HEK293 (cell line): Measurements from ENCODE around the gene NAV2.

ENCODE experiments used
- CTCF ChIA-PET: fragments of 350-600 bp; formaldehyde crosslinking; extraction: SDS; loops from one replicate; lab custom pipeline; 2021; ENCODE audit warnings: antibody characterized with exemption; lab: Yijun Ruan, JAX
- POLR2A ChIA-PET: fragments of 300-600 bp; formaldehyde crosslinking; extraction: SDS; loops from one replicate; lab custom pipeline; 2020; ENCODE audit warnings: antibody characterized with exemption, inconsistent platforms; lab: Yijun Ruan, JAX
- H3K27ac ChIP-seq: fragments of 200-500 bp; sonication (Bioruptor generic); 2 replicates; pipeline ENCODE4 v1.5.1; 2014; ENCODE audit warnings: low read depth, low read length, control low read depth, inconsistent platforms; ENCODE audit errors: extremely low read depth
- H3K36me3 ChIP-seq, 2 experiments: fragments of 200-500 bp in 1 of 2; sonication (Bioruptor generic) in 1 of 2; 1 replicate in 1 of 2; 2 replicates in 1 of 2; pipeline ENCODE4 v1.5.1; 2014 to 2017; ENCODE audit warnings: inconsistent platforms in 2 of 2, low read length in 2 of 2; ENCODE audit not compliant: control insufficient read depth in 2 of 2, insufficient read depth in 1 of 2
- H3K4me1 ChIP-seq: fragments of 200-500 bp; sonication (Bioruptor generic); 2 replicates; pipeline ENCODE4 v1.5.1; 2014; ENCODE audit warnings: mild to moderate bottlenecking, low read length, inconsistent platforms; ENCODE audit not compliant: control insufficient read depth, insufficient read depth
- H3K4me3 ChIP-seq: 2 replicates; pipeline ENCODE4 v1.5.1; 2011; ENCODE audit warnings: low read depth, mild to moderate bottlenecking, control low read depth, low read length, moderate library complexity
- H3K9me3 ChIP-seq: fragments of 200-500 bp; sonication (Bioruptor generic); 2 replicates; pipeline ENCODE4 v1.5.1; 2014; ENCODE audit warnings: low read depth, low read length, inconsistent platforms; ENCODE audit not compliant: control insufficient read depth, insufficient read depth
- BCL6B ChIP-seq: fragments of 450-650 bp; formaldehyde crosslinking; IDR thresholded peaks from 2 replicates; pipeline ENCODE4 v1.5.1; 2017; ENCODE audit warnings: missing biosample characterization, missing genetic modification characterization
- CTCF ChIP-seq: fragments of 450-650 bp; formaldehyde crosslinking; IDR thresholded peaks from 2 replicates; pipeline ENCODE4 v1.5.1; 2016; ENCODE audit warnings: missing biosample characterization, missing genetic modification characterization
- GLIS1 ChIP-seq: fragments of 450-650 bp; formaldehyde crosslinking; IDR thresholded peaks from 2 replicates; pipeline ENCODE4 v1.5.1; 2016; ENCODE audit warnings: missing biosample characterization, missing genetic modification characterization
- HOXC10 ChIP-seq: sonication (generic); formaldehyde crosslinking; IDR thresholded peaks from 2 replicates; pipeline ENCODE4 v1.8.1; 2023; ENCODE audit warnings: mild to moderate bottlenecking, missing genetic modification reagents
- OSR2 ChIP-seq: fragments of 450-650 bp; formaldehyde crosslinking; IDR thresholded peaks from 2 replicates; pipeline ENCODE4 v1.5.1; 2016; ENCODE audit warnings: missing biosample characterization, missing genetic modification characterization
- SCRT2 ChIP-seq: fragments of 450-650 bp; formaldehyde crosslinking; IDR thresholded peaks from 2 replicates; pipeline ENCODE4 v1.5.1; 2016; ENCODE audit warnings: missing biosample characterization, missing genetic modification characterization
- SETDB1 ChIP-seq: IDR thresholded peaks from one replicate; pipeline ENCODE4 v1.6.1; 2017; ENCODE audit warnings: mild to moderate bottlenecking, low read length, moderate library complexity, mixed read lengths; ENCODE audit not compliant: insufficient read length
- SP2 ChIP-seq: fragments of 450-650 bp; formaldehyde crosslinking; IDR thresholded peaks from 2 replicates; pipeline ENCODE4 v1.5.1; 2016; ENCODE audit warnings: missing biosample characterization, missing genetic modification characterization
- TCF7L2 ChIP-seq: IDR thresholded peaks from 2 replicates; pipeline ENCODE4 v1.6.1; 2011; ENCODE audit warnings: low read depth, mild to moderate bottlenecking, inconsistent platforms, low read length, moderate library complexity, borderline replicate concordance
- ZBTB1 ChIP-seq: fragments of 450-650 bp; formaldehyde crosslinking; IDR thresholded peaks from 2 replicates; pipeline ENCODE4 v1.5.1; 2016; ENCODE audit warnings: missing biosample characterization, missing genetic modification characterization
- ZBTB17 ChIP-seq: fragments of 450-650 bp; formaldehyde crosslinking; IDR thresholded peaks from 2 replicates; pipeline ENCODE4 v1.5.1; 2016; ENCODE audit warnings: missing biosample characterization, missing genetic modification characterization
- ZBTB6 ChIP-seq: fragments of 450-650 bp; formaldehyde crosslinking; IDR thresholded peaks from 2 replicates; pipeline ENCODE4 v1.5.1; 2017; ENCODE audit warnings: missing biosample characterization, missing genetic modification characterization
- ZNF121 ChIP-seq: fragments of 450-650 bp; formaldehyde crosslinking; IDR thresholded peaks from 2 replicates; pipeline ENCODE4 v1.5.1; 2016; ENCODE audit warnings: missing biosample characterization, missing genetic modification characterization
- ZNF140 ChIP-seq: fragments of 450-650 bp; formaldehyde crosslinking; IDR thresholded peaks from 2 replicates; pipeline ENCODE4 v1.5.1; 2016; ENCODE audit warnings: missing biosample characterization, missing genetic modification characterization
- ZNF146 ChIP-seq: fragments of 450-650 bp; formaldehyde crosslinking; IDR thresholded peaks from 2 replicates; pipeline ENCODE4 v1.5.1; 2016; ENCODE audit warnings: missing biosample characterization, missing genetic modification characterization
- ZNF155 ChIP-seq: fragments of 450-650 bp; formaldehyde crosslinking; IDR thresholded peaks from 2 replicates; pipeline ENCODE4 v1.5.1; 2016; ENCODE audit warnings: missing biosample characterization, missing genetic modification characterization
- ZNF18 ChIP-seq: fragments of 450-650 bp; formaldehyde crosslinking; IDR thresholded peaks from 2 replicates; pipeline ENCODE4 v1.5.1; 2016; ENCODE audit warnings: missing biosample characterization, missing genetic modification characterization
- ZNF274 ChIP-seq, 2 experiments: fragments of 200-500 bp in 1 of 2; fragments of 450-650 bp in 1 of 2; sonication (Bioruptor generic) in 1 of 2; formaldehyde crosslinking in 1 of 2; IDR thresholded peaks; 2 replicates each; pipeline versions ENCODE4 v1.5.1 to v1.6.1; 2014 to 2016; ENCODE audit warnings: borderline replicate concordance in 1 of 2, inconsistent platforms in 1 of 2, low read length in 1 of 2, missing biosample characterization in 1 of 2, missing genetic modification characterization in 1 of 2
- ZNF311 ChIP-seq: fragments of 450-650 bp; formaldehyde crosslinking; IDR thresholded peaks from 2 replicates; pipeline ENCODE4 v1.5.1; 2017; ENCODE audit warnings: missing biosample characterization, missing genetic modification characterization, borderline replicate concordance
- ZNF398 ChIP-seq: fragments of 450-650 bp; formaldehyde crosslinking; IDR thresholded peaks from 2 replicates; pipeline ENCODE4 v1.5.1; 2017; ENCODE audit warnings: missing biosample characterization, missing genetic modification characterization
- ZNF549 ChIP-seq: fragments of 450-650 bp; IDR thresholded peaks from 2 replicates; pipeline ENCODE4 v1.5.1; 2018; ENCODE audit warnings: missing biosample characterization, missing genetic modification characterization, mild to moderate bottlenecking, inconsistent platforms, moderate library complexity
- ZNF600 ChIP-seq: fragments of 450-650 bp; formaldehyde crosslinking; IDR thresholded peaks from 2 replicates; pipeline ENCODE4 v1.5.1; 2016; ENCODE audit warnings: missing biosample characterization, missing genetic modification characterization
- ZNF660 ChIP-seq: fragments of 450-650 bp; IDR thresholded peaks from 2 replicates; pipeline ENCODE4 v1.5.1; 2018; ENCODE audit warnings: missing biosample characterization, mild to moderate bottlenecking, missing genetic modification characterization
- ZNF664 ChIP-seq: fragments of 450-650 bp; formaldehyde crosslinking; IDR thresholded peaks from 2 replicates; pipeline ENCODE4 v1.5.1; 2016; ENCODE audit warnings: missing biosample characterization, missing genetic modification characterization
- ZNF768 ChIP-seq: fragments of 450-650 bp; formaldehyde crosslinking; IDR thresholded peaks from 2 replicates; pipeline ENCODE4 v1.5.1; 2018; ENCODE audit warnings: missing biosample characterization, mild to moderate bottlenecking, missing genetic modification characterization
- ZNF785 ChIP-seq: fragments of 450-650 bp; formaldehyde crosslinking; IDR thresholded peaks from 2 replicates; pipeline ENCODE4 v1.5.1; 2016; ENCODE audit warnings: missing biosample characterization, missing genetic modification characterization

The NAV2 gene

GRCh38 chr11:19972091-19972490 is 259.5 kb downstream of the NAV2 start (continued):
- TF ChIP-seq ZNF664 (tag by site-specific recombination) (no peak), ZBTB17 (tag by site-specific recombination) (no peak), ZNF140 (tag by site-specific recombination) (no peak), ZNF155 (tag by site-specific recombination) (no peak), HOXC10 (CRISPR knock-in tag) (no peak), ZBTB6 (tag by site-specific recombination) (no peak), ZNF18 (no peak), ZNF121 (tag by site-specific recombination) (no peak)

- H3K4me1 ChIP-seq = no peaks in the 10 kb centered on the region
- POLR2A ChIA-PET = no interaction called here
- H3K27ac ChIP-seq = no peak overlapping the region
- H3K9me3 ChIP-seq = no peaks in the 10 kb centered on the region
- TF ChIP-seq ZNF600 (tag by site-specific recombination) (no peak), ZNF140 (tag by site-specific recombination) (no peak), ZNF549 (no peak), ZNF768 (tag by site-specific recombination) (no peak), ZBTB1 (no peak), ZNF660 (no peak)
- H3K4me3 ChIP-seq = no peak overlapping the region
- CTCF ChIA-PET = no interaction called here
- no peaks in the 10 kb centered on the region for H3K36me3 ChIP-seq
Observed at GRCh38 chr11:19972651-19973050, 260.0 kb downstream of the NAV2 start.

- TF ChIP-seq GLIS1 (tag by site-specific recombination) = no peak
- no peak for TF ChIP-seq SP2 (tag by site-specific recombination)
- no peak for TF ChIP-seq ZNF398 (tag by site-specific recombination)
- TF ChIP-seq BCL6B = no peak
- no peak for TF ChIP-seq TCF7L2
- TF ChIP-seq ZNF311 = no peak
- TF ChIP-seq OSR2 (tag by site-specific recombination) = no peak
- TF ChIP-seq ZNF146 (tag by site-specific recombination) = no peak
- no peak for TF ChIP-seq ZNF785 (tag by site-specific recombination)
- TF ChIP-seq ZNF274 (IDR thresholded peaks at IDR 0.05; ENCODE audit: low read length) = no peak
- no peak for TF ChIP-seq ZNF274 (tag by site-specific recombination; IDR thresholded peaks at IDR 0.05; ENCODE audit: borderline replicate concordance)
- no peak for TF ChIP-seq SCRT2 (tag by site-specific recombination)
- no peak for TF ChIP-seq CTCF (tag by site-specific recombination)
- TF ChIP-seq SETDB1 = no peak
- TF ChIP-seq, all 188 proteins: peak for 0
- Histone ChIP-seq H3K4me3 (no peak overlapping the region), H3K36me3 (no peaks in the 10 kb centered on the region), H3K4me1 (no peaks in the 10 kb centered on the region), H3K9me3 (no peaks in the 10 kb centered on the region), H3K27ac (no peak overlapping the region)
- ChIA-PET POLR2A (no interaction called here), CTCF (no interaction called here)
Observed at GRCh38 chr11:19973136-19973635, 260.5 kb downstream of the NAV2 start.
